ENCODE results near the gene ZNF550.
A peak's percentile ranks its signal among the peaks of the same experiment; 100 is the strongest.
"Not testable (repeated sequence)": the region's sequence is repeated elsewhere in the genome, so short reads cannot be mapped to it uniquely, and the experiment has no call there.

Gene ZNF550

GRCh38 chr19:57488299-57488644 is 71.4 kb downstream of the ZNF550 start:
- DNase-seq (ENCODE audit: low spot score); in situ Hi-C loops (cut with MboI; ENCODE audit: low pct_unique_long_range_greater_than_20kb, low sequenced_read_pairs, unreplicated experiment): not testable (repeated sequence)

GRCh38 chr19:57487477-57488298 is 72.0 kb downstream of the ZNF550 start, which contains the start of gene ZNF419:
Gene ZNF419, plus strand, starts transcription at chr19:57487750. Its CDS starts 201 bp downstream, at chr19:57487951.
- peak; percentile 92 for DNase-seq (ENCODE audit: low spot score)
- in situ Hi-C loops (cut with MboI; ENCODE audit: low pct_unique_long_range_greater_than_20kb, low sequenced_read_pairs, unreplicated experiment), result not testable (repeated sequence)

Data from GM13977 (cell line).